ENCODE data around the gene LRRC75A.

The LRRC75A gene

GRCh38 chr17:16493531-16494046 lies 1.6 kb upstream of the LRRC75A start:
- no peak for DNase-seq (ENCODE audit: low read depth)

DNA sequence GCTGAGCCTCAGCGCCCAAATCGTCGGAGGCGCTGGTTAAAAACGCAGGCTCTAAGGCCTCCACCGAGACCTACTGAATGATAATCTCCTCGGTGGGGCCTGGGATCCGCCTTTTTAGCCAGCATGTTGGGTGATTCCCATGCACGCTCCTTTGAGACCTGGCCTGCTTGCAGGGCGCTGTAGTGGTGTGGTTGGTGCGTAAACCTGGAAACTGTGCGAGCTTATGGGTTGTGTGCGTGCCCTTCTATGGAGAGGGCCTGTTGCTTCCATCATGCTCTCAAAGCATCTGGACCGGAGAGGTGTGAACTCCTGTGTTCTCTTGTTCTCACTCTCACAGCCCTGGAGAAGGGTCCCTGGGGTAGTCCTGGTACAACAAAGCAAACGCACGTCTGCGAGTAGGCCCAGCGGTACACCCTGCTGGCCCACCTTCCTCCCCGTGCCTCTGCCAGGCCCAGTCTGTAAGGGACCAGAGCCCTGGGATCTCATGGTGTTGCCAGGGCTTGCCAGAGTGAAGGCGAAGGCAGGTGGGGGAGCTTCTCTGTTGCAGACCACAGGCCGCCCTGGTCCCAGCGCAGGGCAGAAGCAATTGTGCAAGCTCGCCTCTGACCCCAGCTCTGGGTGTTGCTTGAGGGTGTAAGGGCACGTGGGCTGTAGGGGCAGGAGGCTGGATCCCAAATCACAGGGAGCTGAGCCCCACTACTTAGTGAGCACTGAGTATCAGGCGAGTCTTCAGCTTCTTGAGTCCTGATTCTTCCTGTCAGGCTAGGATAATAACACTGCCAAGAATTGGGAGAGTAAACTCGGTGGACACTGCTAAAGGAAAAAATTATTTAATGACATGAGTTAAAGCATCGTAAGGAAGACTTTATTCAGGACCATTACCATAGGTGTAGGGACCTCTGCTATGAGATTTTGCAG lies 879 bp upstream of the LRRC75A start:
- no peak for DNase-seq (ENCODE audit: low read depth)

DNA sequence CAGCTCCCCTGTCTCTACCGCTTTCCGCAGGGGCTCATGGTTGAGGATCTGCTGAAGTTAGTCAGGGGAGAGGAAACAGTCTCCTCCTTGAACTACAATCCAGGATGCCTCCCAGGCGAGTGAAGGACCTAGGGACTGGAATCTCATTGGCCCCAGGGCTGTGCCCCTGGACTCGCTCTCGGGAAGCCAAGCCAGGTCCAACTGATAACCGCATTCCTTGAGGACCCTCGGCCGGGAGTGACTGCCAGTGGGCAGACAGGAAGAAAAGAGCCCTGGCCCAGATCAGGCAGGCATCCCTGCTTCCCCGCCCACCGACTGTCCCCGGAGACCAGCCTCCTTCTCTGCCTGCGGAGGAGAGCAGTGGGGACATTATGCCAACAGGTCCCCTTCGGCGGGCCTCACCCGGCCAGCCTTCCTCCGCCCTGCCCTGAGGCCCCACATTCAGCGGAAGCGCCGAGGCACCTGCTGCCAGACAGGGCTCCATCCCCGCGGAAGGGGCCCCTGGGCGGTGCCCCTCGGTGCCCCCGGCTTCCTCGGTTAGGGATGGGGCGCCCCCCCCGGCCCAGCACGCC lies 776 bp downstream of the LRRC75A start:
- DNase-seq (ENCODE audit: low read depth), result no peak

DNA sequence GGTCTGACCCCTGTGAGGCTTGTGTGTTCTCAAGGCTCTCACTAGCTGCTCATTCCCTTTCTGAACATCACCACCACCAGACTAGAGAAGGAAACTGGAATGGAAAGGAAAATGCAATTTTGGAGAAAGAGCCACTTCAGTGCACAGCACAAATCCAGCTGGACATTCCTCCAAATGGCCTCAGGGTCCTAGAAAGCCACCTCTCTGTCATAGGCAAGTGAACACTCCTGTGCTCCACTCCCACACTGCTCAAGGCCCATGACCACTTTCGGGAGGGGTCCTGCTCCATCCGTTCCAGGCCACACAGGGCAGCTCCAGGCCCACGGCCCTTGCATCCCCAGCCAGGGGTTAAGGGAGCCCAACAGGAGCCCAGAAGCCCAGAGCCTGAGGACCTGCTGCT lies 2.6 kb downstream of the LRRC75A start:
- no peak for DNase-seq (ENCODE audit: low read depth)

DNA sequence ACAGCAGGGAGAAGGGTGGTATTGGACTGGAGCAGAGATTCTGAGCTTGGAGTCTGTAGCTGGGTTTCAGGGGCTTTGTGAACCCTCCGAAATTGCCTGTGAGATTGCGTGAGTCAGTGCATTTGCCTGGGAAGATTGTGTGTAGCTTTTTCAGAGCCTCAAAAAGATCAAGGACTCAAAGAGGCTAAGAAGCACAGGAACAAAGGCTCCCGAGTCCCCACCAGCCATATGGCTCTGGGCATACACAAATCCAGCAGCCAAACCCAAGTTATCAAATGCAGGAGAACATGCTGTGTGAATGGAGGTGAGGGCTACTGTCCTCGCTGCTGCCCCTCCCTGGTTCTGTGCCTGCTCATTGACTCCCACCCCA lies 3.0 kb downstream of the LRRC75A start:
- DNase-seq (ENCODE audit: low read depth), result no peak

GRCh38 chr17:16488186-16488967 lies 3.6 kb downstream of the LRRC75A start:
- no peak for DNase-seq (ENCODE audit: low read depth)

DNA sequence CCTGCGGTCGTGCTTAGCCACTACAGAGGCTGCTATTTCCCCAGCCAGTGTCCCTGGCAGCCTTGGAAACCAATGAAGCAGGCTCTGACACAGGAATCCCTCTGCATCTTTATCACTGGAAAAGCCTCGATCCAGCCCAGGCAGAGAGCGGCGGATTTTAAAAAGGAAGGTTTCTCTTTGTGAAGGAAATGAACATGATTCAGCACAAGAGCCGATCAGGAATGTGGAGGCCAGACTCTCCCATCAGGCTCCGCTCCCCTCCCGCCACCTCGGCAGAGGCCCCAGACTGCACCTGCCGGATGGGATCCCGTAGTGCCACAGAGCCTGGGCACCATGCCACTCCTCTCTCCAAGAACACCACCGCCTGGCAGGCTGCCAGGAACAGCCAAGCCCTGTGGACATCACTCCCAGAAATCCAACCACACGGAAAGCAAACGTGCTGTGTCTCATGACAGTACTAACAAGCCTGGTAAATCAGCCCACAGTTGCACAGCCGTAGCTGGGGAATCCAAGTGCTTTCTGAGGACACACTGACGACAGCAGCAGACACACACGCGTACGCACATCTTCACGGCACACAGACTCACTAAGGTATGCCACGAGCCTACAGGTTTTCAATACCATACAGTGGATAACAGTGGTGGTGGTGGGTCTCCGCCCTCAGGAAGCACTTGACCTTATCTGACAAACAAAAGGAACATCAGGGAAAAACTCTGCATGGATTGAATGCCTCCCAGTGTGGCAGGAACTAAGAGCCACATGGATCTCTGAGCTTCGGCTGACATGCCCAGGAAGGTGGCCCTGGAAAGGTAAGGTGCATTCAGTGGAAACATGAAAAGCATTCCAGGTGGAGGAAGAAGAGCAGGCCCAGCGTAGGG lies 5.4 kb downstream of the LRRC75A start:
- DNase-seq (ENCODE audit: low read depth), result peak; percentile 70

DNA sequence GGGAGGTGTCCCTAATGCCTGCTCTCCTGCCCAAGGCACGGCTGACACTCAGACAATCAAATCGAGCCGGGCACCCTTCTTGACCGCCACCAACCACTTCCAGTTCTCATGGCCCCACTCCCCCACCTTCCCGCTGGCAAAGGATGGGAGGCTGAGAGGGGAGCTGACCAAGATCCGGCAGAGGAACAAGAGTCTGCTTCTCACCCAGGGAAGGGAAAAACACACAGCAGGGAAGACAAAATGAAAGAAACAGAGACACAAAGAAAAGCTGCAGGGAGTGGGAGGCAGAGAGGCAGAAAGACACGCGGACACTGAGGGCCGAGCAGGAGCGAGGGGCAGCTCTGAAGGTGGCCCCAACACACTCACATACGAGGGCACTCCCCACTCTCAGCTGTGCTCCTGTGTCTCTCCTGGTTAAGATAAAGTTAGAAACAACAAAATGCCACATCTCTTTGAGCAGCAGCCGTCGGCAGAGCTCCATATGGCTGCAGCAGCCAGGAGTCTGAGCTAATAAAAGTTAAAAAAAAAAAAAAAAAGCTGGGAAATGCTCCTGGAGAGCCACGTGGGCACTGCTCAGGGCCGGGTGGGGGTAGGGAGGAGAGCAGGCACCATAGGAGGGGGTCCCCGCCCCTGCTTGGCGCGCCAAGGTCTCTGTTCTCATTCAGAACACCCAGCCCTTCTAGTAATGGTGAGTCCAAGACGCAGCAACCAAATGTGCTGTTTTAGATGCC lies 7.4 kb downstream of the LRRC75A start:
- DNase-seq (ENCODE audit: low read depth), result no peak

- DNase-seq (ENCODE audit: low read depth), result no peak
Observed at GRCh38 chr17:16483021-16483645, 8.9 kb downstream of the LRRC75A start.

DNA sequence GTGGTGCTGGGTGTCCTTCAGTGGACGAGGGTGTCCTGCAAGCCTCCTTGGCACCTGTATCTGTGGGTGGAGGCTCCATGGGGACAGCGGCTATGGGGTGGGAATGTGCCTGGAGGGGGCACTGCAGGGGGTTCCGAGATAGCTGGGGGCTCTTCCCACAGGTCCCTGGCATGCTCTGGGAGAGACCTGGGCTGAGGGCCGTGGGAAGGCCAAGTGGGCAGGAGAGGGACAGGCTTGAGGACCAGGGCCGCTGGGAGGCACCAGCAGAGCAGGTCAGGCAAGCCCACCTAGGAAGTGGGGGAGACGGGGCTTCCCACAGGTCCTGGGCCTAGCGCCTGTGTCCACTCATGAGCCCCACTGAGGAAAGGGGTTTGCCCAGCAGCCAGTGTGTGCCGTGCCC lies 9.7 kb downstream of the LRRC75A start:
- no peak for DNase-seq (ENCODE audit: low read depth)

- DNase-seq (ENCODE audit: low read depth), result no peak
Observed at GRCh38 chr17:16480995-16481394, 11.0 kb downstream of the LRRC75A start.

- no peak for DNase-seq (ENCODE audit: low read depth)
Observed at GRCh38 chr17:16479264-16479663, 12.7 kb downstream of the LRRC75A start.

GRCh38 chr17:16478649-16479048 lies 13.3 kb downstream of the LRRC75A start:
- DNase-seq (ENCODE audit: low read depth), result no peak

DNA sequence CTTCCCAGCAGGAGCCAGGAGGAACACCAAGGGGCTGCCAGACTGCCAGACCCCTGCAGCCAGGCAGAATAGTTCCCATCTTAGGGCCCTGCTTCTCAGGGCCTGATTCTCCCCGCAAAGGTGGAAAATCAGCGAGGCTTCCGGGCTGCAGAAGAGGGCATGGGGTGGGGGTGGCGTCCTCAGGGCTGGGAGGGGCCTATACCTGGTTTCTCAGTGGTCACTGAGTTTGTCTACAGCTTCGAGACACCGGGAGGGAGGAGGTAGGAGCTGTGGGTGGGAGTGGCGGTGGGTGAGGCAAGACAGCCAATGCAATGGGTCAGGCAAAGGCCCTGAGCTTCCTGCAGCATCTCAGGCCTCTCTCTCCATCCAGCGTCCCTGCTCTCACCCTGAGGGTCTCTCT lies 14.3 kb downstream of the LRRC75A start:
- DNase-seq (ENCODE audit: low read depth), result no peak

DNA sequence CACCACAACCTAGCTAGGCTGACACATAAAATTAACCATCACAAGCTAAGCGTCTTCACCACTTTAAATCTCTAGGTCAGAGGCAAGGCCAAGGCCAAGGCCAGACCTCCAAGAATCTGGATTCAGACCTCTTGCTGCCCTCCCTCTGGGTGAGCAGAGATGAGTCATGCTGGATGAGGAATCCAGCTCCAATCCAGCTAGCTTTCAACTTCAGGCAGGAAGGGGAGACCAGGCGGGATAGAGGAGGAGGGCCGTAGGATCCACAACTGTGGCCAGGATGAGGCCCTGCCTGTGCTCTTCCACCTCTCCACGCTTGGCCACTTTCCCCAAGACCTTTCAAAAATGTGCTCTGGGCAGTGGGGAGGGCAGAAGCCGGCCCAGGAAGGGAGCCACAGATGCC lies 14.7 kb downstream of the LRRC75A start:
- DNase-seq (ENCODE audit: low read depth), result peak; percentile 89

DNA sequence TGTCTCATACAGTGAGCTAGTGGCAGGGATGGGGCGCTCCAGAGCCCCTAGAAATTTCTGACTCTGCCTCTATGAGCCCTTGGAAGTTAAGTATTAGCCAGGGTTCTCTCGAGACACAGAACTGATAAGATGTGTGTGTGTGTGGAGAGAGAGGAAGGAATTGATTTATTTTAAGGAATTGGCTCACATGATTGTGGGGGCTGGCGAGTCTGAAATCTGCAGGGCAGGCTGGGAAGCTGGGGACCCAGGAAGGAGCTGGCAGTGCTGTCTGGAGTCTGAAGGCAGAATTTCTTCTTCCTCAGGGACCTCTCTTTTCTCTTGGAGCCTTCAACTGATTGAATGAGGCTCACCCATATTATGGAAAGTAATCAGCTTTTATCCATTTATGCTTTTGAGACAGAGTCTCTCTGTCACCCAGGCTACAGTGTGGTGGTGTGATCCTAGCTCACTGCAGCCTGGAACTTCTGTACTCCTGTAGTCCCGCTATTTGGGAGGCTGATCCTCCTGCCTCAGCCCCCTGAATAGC lies 16.8 kb downstream of the LRRC75A start:
- DNase-seq (ENCODE audit: low read depth), result no peak

- no peak for DNase-seq (ENCODE audit: low read depth)
Observed at GRCh38 chr17:16474012-16474725, 17.8 kb downstream of the LRRC75A start.

DNA sequence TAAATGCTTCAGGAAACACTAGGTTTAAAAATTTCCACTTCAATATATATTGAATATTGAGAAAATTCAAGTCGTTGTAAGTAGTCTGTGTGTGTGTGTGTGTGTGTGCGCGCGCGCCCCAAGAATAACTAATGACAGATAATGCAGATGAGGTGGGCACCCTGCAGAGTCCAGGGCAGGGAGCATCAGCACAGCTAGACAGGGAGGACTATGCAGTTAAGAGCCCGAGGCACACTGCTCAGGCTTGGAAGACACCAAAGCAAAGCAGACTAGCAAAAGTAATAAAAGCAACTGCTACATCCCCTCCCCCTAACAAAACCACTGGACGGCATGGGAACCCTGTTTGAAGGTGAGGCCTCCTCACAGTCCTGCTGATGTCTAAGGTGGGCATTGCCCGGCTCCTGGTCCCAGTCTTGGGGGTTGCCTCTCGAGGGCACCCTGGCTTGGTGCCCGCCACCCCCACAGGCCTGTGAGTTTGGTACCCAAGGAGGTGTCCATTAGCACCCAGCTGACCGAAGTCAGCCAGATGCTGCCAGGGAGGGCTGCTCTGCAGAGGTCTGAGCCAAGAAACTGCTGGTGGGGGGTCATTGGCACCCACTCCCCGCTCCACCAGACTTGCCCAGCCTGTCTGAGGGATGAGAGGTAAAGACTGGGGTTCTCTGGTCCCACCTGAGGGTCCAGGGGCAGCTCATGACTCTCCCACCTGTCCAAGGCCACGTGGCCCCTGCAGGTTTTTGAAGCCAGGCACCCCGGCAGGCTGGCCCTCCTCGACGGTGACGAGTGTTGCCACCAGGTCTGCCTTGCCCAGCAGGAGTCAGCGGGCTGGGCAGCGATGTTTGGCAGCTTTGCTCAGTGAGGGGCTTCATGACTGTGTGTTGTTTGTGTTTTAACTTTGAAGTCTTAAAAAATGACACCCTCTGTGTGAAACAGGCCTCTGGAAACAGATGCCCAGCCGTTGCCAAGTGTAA lies 18.7 kb downstream of the LRRC75A start:
- no peak for DNase-seq (ENCODE audit: low read depth)
